GM19099 (cell line): ENCODE measurements around the gene ZBTB5.

Source experiments
- POLR2A ChIP-seq: IDR thresholded peaks from 3 replicates; pipeline ENCODE4 v1.6.1; 2011; ENCODE audit warnings: low read depth; ENCODE audit not compliant: insufficient read length; ENCODE audit errors: extremely low read depth

Gene ZBTB5

GRCh38 chr9:37405764-37406380 lies 59.4 kb downstream of the ZBTB5 start:
- TF ChIP-seq POLR2A: no peak

DNA sequence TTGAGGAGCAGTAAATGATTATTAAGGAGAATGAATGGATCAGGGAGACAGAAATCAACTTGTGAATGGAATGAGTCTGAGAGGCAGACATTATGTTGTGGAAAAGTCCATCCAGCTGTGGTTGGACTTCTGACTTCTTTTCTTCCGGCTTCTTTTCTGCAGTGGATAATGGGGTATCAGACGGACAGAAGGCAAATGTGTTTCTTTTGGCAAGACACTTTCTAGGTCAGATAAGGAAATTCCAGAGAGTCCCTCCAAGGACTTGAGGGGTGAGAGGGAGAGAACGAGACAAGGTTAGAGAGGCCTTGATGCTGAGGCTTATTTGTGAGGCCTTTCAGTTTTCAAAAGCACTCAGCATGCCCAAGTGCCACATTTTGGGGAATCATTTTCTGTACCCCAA lies 59.9 kb downstream of the ZBTB5 start:
- no peak for TF ChIP-seq POLR2A

DNA sequence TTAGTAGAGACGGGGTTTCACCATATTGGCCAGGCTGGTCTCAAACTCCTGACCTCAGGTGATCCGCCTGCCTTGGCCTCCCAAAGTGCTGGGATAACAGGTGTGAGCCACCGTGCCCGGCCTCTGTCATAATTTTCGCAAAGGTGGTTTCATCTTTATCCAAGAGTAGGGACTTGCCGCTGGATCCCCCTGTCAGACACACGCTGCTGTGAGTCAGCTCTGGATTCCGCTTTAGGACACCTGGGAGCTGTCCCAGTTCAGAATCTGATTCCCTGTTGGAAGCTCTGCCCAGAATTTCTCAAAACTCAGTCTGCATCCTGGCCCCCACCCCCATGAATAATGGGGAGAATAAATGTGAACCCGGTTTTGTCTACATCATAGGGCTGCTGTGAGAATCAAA lies 60.7 kb downstream of the ZBTB5 start:
- no peak for TF ChIP-seq POLR2A

DNA sequence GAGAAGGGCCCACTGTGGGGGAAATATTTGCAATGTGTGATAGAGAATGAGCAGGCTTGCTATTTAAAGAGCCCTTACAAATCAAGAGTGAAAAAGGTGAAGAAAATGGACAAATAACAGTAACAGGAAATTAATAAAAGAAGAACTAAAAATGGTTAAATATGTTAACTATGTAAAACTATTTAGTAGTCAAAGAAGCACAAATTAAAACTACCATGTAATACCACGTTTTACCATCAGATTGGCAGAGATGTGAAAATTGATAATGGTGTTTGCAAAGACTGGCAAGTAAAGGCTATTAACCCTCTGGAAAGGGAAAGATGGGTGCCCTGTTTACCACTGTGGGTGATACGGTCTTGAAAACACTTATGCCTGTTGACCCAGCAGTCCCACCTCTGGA lies 65.9 kb downstream of the ZBTB5 start:
- no peak for TF ChIP-seq POLR2A

GRCh38 chr9:37398464-37399025 lies 66.7 kb downstream of the ZBTB5 start:
- no peak for TF ChIP-seq POLR2A

GRCh38 chr9:37395663-37396062 lies 69.6 kb downstream of the ZBTB5 start:
- TF ChIP-seq POLR2A: no peak

- no peak for TF ChIP-seq POLR2A
Measured at GRCh38 chr9:37395229-37395628, 70.0 kb downstream of the ZBTB5 start.

- TF ChIP-seq POLR2A: no peak
Measured at GRCh38 chr9:37392272-37392671, 73.0 kb downstream of the ZBTB5 start.

- no peak for TF ChIP-seq POLR2A
Measured at GRCh38 chr9:37390759-37391158, 74.5 kb downstream of the ZBTB5 start.
